GM18873 (cell line): Measurements from ENCODE around the gene CEACAM5.

Experiments used
- ATAC-seq: cut with Tn5 transposase; IDR thresholded peaks from one replicate; pipeline ENCODE4 v1.9.1; 2021; ENCODE audit warnings: mild to moderate bottlenecking, moderate library complexity, moderate number of reproducible peaks; ENCODE audit not compliant: unreplicated experiment, low FRiP score

The CEACAM5 gene

DNA sequence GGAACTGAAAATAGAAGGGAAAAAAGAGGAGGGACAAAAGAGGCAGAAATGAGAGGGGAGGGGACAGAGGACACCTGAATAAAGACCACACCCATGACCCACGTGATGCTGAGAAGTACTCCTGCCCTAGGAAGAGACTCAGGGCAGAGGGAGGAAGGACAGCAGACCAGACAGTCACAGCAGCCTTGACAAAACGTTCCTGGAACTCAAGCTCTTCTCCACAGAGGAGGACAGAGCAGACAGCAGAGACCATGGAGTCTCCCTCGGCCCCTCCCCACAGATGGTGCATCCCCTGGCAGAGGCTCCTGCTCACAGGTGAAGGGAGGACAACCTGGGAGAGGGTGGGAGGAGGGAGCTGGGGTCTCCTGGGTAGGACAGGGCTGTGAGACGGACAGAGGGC lies at the start of gene CEACAM5:
CEACAM5 (plus strand) TSS at position 146 of the 400 bp plus-strand sequence; CDS start at position 252, 106 bp downstream.
- ATAC-seq: no peak

- no peak for ATAC-seq
Measured at GRCh38 chr19:41666075-41666474, 42.4 kb upstream of the CEACAM5 start.

GRCh38 chr19:41668315-41668714 lies 40.1 kb upstream of the CEACAM5 start:
- ATAC-seq: no peak

DNA sequence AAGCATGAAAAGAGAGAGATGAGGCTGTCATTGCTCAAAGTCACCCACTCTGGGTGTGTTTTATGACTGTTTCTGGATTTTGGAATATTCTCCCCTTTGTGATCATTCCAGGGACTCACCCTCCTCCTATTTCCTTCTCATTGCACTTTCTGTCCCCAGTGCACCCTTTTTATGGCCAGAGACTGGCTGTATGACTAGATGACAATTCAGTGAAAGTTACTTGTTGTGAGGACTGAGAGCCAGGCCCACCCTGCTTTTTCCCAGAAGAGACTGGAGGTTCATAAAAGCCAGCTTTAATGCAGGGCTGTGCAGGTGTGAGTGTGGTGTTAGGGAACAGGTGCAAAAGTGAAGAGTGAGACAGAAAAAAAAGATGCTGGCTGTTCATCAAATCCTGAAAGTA lies 37.7 kb upstream of the CEACAM5 start:
- no peak for ATAC-seq

- ATAC-seq: no peak
Measured at GRCh38 chr19:41671486-41671885, 36.9 kb upstream of the CEACAM5 start.

- ATAC-seq: no peak
Measured at GRCh38 chr19:41682437-41682836, 26.0 kb upstream of the CEACAM5 start.

GRCh38 chr19:41687419-41687818 lies 21.0 kb upstream of the CEACAM5 start:
- ATAC-seq: no peak

GRCh38 chr19:41688098-41688497 lies 20.3 kb upstream of the CEACAM5 start, which contains the start of gene CEACAM7:
TSS of gene CEACAM7 (minus strand) at chr19:41688270. CDS start at chr19:41688165, 105 bp downstream.
- no peak for ATAC-seq

DNA sequence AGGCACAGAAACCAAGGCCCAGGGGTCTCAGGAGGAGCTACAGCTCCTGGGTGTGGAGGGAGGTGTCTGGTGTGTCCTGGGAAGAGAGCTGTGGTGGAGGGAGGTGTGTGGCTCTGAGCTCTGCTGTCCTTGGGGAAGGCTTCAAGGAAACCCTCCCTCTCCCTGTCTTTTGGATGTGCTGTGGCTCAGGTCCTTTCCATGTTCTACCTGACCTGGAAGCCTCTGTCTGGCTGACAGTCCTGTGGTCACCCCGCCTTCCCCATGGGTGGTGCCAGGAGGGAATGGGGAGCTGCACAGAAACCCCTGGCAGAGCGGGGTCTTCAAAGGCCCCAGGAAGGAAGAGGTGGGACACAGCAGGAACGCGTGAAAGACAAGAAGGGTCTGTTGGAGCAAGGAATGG lies 19.7 kb upstream of the CEACAM5 start:
- ATAC-seq: no peak

- ATAC-seq: no peak
Measured at GRCh38 chr19:41689993-41690800, 18.2 kb upstream of the CEACAM5 start.

GRCh38 chr19:41690801-41691065 lies 17.7 kb upstream of the CEACAM5 start:
- ATAC-seq: no peak

GRCh38 chr19:41691268-41691970 lies 17.0 kb upstream of the CEACAM5 start:
- ATAC-seq: no peak

DNA sequence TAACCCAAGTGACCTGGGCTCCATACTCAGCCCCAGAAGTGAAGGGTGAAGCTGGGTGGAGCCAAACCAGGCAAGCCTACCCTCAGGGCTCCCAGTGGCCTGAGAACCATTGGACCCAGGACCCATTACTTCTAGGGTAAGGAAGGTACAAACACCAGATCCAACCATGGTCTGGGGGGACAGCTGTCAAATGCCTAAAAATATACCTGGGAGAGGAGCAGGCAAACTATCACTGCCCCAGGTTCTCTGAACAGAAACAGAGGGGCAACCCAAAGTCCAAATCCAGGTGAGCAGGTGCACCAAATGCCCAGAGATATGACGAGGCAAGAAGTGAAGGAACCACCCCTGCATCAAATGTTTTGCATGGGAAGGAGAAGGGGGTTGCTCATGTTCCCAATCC lies 14.2 kb upstream of the CEACAM5 start:
- no peak for ATAC-seq

- ATAC-seq: no peak
Measured at GRCh38 chr19:41694831-41695635, 13.4 kb upstream of the CEACAM5 start.

GRCh38 chr19:41695745-41696144 lies 12.7 kb upstream of the CEACAM5 start:
- ATAC-seq: no peak

DNA sequence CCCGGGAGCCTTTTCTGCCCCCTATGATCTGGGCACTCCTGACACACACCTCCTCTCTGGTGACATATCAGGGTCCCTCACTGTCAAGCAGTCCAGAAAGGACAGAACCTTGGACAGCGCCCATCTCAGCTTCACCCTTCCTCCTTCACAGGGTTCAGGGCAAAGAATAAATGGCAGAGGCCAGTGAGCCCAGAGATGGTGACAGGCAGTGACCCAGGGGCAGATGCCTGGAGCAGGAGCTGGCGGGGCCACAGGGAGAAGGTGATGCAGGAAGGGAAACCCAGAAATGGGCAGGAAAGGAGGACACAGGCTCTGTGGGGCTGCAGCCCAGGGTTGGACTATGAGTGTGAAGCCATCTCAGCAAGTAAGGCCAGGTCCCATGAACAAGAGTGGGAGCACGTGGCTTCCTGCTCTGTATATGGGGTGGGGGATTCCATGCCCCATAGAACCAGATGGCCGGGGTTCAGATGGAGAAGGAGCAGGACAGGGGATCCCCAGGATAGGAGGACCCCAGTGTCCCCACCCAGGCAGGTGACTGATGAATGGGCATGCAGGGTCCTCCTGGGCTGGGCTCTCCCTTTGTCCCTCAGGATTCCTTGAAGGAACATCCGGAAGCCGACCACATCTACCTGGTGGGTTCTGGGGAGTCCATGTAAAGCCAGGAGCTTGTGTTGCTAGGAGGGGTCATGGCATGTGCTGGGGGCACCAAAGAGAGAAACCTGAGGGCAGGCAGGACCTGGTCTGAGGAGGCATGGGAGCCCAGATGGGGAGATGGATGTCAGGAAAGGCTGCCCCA lies 11.8 kb upstream of the CEACAM5 start:
- no peak for ATAC-seq

GRCh38 chr19:41697198-41697855 lies 11.1 kb upstream of the CEACAM5 start:
- ATAC-seq: no peak

DNA sequence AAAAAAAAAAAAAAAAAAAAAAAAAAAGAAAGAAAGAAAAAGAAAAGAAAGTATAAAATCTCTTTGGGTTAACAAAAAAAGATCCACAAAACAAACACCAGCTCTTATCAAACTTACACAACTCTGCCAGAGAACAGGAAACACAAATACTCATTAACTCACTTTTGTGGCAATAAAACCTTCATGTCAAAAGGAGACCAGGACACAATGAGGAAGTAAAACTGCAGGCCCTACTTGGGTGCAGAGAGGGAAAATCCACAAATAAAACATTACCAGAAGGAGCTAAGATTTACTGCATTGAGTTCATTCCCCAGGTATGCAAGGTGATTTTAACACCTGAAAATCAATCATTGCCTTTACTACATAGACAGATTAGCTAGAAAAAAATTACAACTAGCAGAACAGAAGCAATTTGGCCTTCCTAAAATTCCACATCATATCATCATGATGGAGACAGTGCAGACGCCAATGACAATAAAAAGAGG lies 9.6 kb upstream of the CEACAM5 start:
- no peak for ATAC-seq

- no peak for ATAC-seq
Measured at GRCh38 chr19:41699231-41699967, 9.0 kb upstream of the CEACAM5 start.
